ENCODE measurements around the gene TRAF2.

DNA sequence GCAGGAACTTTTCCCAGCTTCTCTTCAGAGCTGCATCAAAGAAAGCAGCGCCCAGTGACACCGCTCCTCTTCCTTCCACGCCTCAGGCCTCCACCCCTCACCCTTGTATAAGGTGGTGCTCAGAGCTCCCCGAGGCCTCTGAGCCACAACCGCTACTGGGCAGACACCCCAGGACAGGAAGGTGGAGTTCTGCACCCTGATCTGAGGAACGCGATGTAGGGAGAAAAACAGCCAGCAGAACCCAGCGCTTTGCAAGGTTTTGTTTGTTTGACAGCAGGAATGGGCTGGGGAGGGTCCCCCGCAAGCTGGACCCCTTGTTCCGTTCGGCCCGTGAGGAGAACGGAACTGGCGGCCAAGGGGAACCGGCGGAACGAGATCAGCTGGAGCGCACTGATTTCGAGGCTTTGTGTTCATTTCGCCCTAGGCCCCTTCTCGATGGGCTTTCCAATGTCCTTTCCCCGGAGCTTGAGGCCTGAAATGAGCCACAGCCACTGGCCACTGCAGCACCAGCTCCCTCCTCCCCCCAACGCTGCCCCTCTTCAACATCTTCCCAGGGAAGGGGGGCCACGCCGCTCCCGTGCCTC is 24.4 kb upstream of the TRAF2 start:
- TF ChIP-seq RARB (CRISPR knock-in tag; IDR thresholded peaks at IDR 0.05) = no peak
- TF ChIP-seq, protein P1, sequence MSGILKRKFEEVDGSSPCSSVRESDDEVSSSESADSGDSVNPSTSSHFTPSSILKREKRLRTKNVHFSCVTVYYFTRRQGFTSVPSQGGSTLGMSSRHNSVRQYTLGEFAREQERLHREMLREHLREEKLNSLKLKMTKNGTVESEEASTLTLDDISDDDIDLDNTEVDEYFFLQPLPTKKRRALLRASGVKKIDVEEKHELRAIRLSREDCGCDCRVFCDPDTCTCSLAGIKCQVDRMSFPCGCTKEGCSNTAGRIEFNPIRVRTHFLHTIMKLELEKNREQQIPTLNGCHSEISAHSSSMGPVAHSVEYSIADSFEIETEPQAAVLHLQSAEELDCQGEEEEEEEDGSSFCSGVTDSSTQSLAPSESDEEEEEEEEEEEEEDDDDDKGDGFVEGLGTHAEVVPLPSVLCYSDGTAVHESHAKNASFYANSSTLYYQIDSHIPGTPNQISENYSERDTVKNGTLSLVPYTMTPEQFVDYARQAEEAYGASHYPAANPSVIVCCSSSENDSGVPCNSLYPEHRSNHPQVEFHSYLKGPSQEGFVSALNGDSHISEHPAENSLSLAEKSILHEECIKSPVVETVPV (CRISPR knock-in tag; IDR thresholded peaks at IDR 0.05) = no peak
- TF ChIP-seq ZFP3 (CRISPR knock-in tag; IDR thresholded peaks at IDR 0.05) = no peak
- TF ChIP-seq, protein P2, sequence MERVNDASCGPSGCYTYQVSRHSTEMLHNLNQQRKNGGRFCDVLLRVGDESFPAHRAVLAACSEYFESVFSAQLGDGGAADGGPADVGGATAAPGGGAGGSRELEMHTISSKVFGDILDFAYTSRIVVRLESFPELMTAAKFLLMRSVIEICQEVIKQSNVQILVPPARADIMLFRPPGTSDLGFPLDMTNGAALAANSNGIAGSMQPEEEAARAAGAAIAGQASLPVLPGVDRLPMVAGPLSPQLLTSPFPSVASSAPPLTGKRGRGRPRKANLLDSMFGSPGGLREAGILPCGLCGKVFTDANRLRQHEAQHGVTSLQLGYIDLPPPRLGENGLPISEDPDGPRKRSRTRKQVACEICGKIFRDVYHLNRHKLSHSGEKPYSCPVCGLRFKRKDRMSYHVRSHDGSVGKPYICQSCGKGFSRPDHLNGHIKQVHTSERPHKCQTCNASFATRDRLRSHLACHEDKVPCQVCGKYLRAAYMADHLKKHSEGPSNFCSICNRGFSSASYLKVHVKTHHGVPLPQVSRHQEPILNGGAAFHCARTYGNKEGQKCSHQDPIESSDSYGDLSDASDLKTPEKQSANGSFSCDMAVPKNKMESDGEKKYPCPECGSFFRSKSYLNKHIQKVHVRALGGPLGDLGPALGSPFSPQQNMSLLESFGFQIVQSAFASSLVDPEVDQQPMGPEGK (CRISPR knock-in tag; IDR thresholded peaks at IDR 0.05; ENCODE audit: borderline replicate concordance) = no peak
- TF ChIP-seq SNAI2 (CRISPR knock-in tag; IDR thresholded peaks at IDR 0.05) = no peak
- no peak for TF ChIP-seq ZFP30 (CRISPR knock-in tag; IDR thresholded peaks at IDR 0.05)
- TF ChIP-seq OSR1 (CRISPR knock-in tag; IDR thresholded peaks at IDR 0.05) = no peak
- TF ChIP-seq ESRRG (CRISPR knock-in tag; IDR thresholded peaks at IDR 0.05) = no peak
- no peak for TF ChIP-seq CSDC2 (CRISPR knock-in tag; IDR thresholded peaks at IDR 0.05)
- TF ChIP-seq, protein P3, sequence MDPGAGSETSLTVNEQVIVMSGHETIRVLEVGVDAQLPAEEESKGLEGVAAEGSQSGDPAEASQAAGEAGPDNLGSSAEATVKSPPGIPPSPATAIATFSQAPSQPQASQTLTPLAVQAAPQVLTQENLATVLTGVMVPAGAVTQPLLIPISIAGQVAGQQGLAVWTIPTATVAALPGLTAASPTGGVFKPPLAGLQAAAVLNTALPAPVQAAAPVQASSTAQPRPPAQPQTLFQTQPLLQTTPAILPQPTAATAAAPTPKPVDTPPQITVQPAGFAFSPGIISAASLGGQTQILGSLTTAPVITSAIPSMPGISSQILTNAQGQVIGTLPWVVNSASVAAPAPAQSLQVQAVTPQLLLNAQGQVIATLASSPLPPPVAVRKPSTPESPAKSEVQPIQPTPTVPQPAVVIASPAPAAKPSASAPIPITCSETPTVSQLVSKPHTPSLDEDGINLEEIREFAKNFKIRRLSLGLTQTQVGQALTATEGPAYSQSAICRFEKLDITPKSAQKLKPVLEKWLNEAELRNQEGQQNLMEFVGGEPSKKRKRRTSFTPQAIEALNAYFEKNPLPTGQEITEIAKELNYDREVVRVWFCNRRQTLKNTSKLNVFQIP (CRISPR knock-in tag; IDR thresholded peaks at IDR 0.05; ENCODE audit: borderline replicate concordance, low read depth) = no peak
